Endothelial cell of umbilical vein (primary cell): ENCODE results near the gene FGF12. TPM values are rescaled to one million over a fixed set of nuclear protein-coding genes. Genes with fewer than 3 reads are reported as not detected.

Source experiments
- BruUV-seq: library from RNA; stranded (reverse); fragments of 400-500 nt; replicated peaks from 2 replicates; lab custom pipeline; 2021; lab: Mats Ljungman, UMichigan
- CTCF ChIA-PET: fragments of 300-600, 350-600 bp; sonication (Branson Sonifier 250); formaldehyde crosslinking; loops from one replicate; lab custom pipeline; 2021; ENCODE audit warnings: antibody characterized with exemption, inconsistent platforms; lab: Charles Lee
- POLR2A ChIA-PET: fragments of 300-600, 350-600 bp; sonication (Branson Sonifier 250); formaldehyde crosslinking; loops from one replicate; lab custom pipeline; 2021; ENCODE audit warnings: antibody characterized with exemption, inconsistent platforms; lab: Charles Lee
- DNase-seq: peaks from one replicate; pipeline ENCODE4 v3.0.0-alpha.2; 2011; ENCODE audit warnings: low read depth, low spot score
- FAIRE-seq: peaks from 2 replicates; lab custom pipeline; 2011; peaks lifted over from hg19 to GRCh38; lab: Jason Lieb, UNC
- H2AFZ ChIP-seq: 2 replicates; pipeline ENCODE4 v1.6.0; 2012; ENCODE audit warnings: low read depth, low read length, control low read depth, inconsistent platforms
- H3K27ac ChIP-seq: 2 replicates; pipeline ENCODE4 v1.5.1; 2011; ENCODE audit warnings: low read depth, mild to moderate bottlenecking, control low read depth, low read length, moderate library complexity; ENCODE audit not compliant: insufficient read depth
- H3K27me3 ChIP-seq, 2 experiments: 2 replicates each; pipeline versions ENCODE4 v1.6.0 to v1.6.1; 2011; ENCODE audit warnings: low read length in 2 of 2, mixed read lengths in 1 of 2; ENCODE audit not compliant: control insufficient read depth in 2 of 2, insufficient read depth in 2 of 2
- H3K36me3 ChIP-seq, 2 experiments: 2 replicates in 1 of 2; 3 replicates in 1 of 2; pipeline ENCODE4 v1.5.1; 2011; ENCODE audit warnings: low read length in 2 of 2, mild to moderate bottlenecking in 1 of 2, moderate library complexity in 1 of 2; ENCODE audit not compliant: control insufficient read depth in 2 of 2, insufficient read depth in 2 of 2; ENCODE audit errors: extremely low read depth in 1 of 2
- H3K4me1 ChIP-seq: 3 replicates; pipeline ENCODE4 v1.5.1; 2011; ENCODE audit warnings: mild to moderate bottlenecking, low read length; ENCODE audit not compliant: control insufficient read depth, insufficient read depth; ENCODE audit errors: extremely low read depth
- H3K4me2 ChIP-seq: 2 replicates; pipeline ENCODE4 v1.6.1; 2011; ENCODE audit warnings: low read length, control low read depth, mixed read lengths; ENCODE audit not compliant: insufficient read depth
- H3K4me3 ChIP-seq, 3 experiments: fragments of 200-600 bp in 1 of 3; sonication (generic), shearing (Covaris generic) in 1 of 3; replicated peaks in 1 of 3; 2 replicates each; pipeline ENCODE4 v1.5.1; 2011 to 2016; ENCODE audit warnings: control low read depth in 3 of 3, low read length in 3 of 3, mild to moderate bottlenecking in 2 of 3, inconsistent platforms in 1 of 3, low read depth in 1 of 3, moderate library complexity in 1 of 3; ENCODE audit not compliant: insufficient read depth in 1 of 3
- H3K79me2 ChIP-seq: 2 replicates; pipeline ENCODE4 v1.6.0; 2012; ENCODE audit warnings: low read length, inconsistent platforms; ENCODE audit not compliant: control insufficient read depth, insufficient read depth
- H3K9ac ChIP-seq: replicated peaks from 2 replicates; pipeline ENCODE3; 2011; ENCODE audit warnings: low read length, control low read depth; ENCODE audit not compliant: insufficient read depth; ENCODE audit errors: extremely low read depth
- H3K9me1 ChIP-seq: replicated peaks from 3 replicates; pipeline ENCODE4 v1.6.0; 2011; ENCODE audit warnings: mild to moderate bottlenecking, low read length; ENCODE audit not compliant: control insufficient read depth, insufficient read depth; ENCODE audit errors: extremely low read depth
- H3K9me3 ChIP-seq: replicated peaks from 2 replicates; pipeline ENCODE4 v1.5.1; 2012; ENCODE audit warnings: low read length, inconsistent platforms; ENCODE audit not compliant: control insufficient read depth, insufficient read depth
- H4K20me1 ChIP-seq: replicated peaks from 2 replicates; pipeline ENCODE3; 2011; ENCODE audit warnings: mild to moderate bottlenecking, low read length; ENCODE audit not compliant: control insufficient read depth, insufficient read depth; ENCODE audit errors: extremely low read depth
- CTCF ChIP-seq, 2 donors: IDR thresholded peaks; 1 replicate in 1 of 2; 2 replicates in 1 of 2; pipeline ENCODE4 v1.5.1; 2011; ENCODE audit warnings: low read length in 2 of 2, mild to moderate bottlenecking in 2 of 2, moderate library complexity in 2 of 2, control low read depth in 1 of 2, inconsistent platforms in 1 of 2, low read depth in 1 of 2; ENCODE audit not compliant: insufficient read depth in 1 of 2; ENCODE audit errors: extremely low read depth in 1 of 2
- EZH2 ChIP-seq: IDR thresholded peaks from 2 replicates; pipeline ENCODE4 v1.6.1; 2012; ENCODE audit warnings: borderline replicate concordance, low read depth, mild to moderate bottlenecking, moderate library complexity, low read length, inconsistent platforms; ENCODE audit not compliant: severe bottlenecking
- FOS ChIP-seq: IDR thresholded peaks from 2 replicates; pipeline ENCODE4 v1.6.1; 2011; ENCODE audit warnings: mild to moderate bottlenecking, low read length, moderate library complexity, borderline replicate concordance; ENCODE audit not compliant: insufficient read depth
- GATA2 ChIP-seq: IDR thresholded peaks from 2 replicates; pipeline ENCODE4 v1.7.0; 2011; ENCODE audit warnings: low read depth, mild to moderate bottlenecking, moderate library complexity, mixed read lengths, low read length; ENCODE audit not compliant: insufficient read length, insufficient read depth
- JUN ChIP-seq: IDR thresholded peaks from 2 replicates; pipeline ENCODE4 v1.6.1; 2011; ENCODE audit warnings: borderline replicate concordance, low read depth; ENCODE audit not compliant: insufficient read length, insufficient read depth
- MAX ChIP-seq: IDR thresholded peaks from 2 replicates; pipeline ENCODE4 v1.6.1; 2011; ENCODE audit not compliant: insufficient read depth, insufficient read length
- MYC ChIP-seq: IDR thresholded peaks from one replicate; pipeline ENCODE4 v1.6.1; 2011; ENCODE audit warnings: mild to moderate bottlenecking, low read depth, low read length
- POLR2A ChIP-seq: IDR thresholded peaks from 2 replicates; pipeline ENCODE4 v1.6.1; 2012; ENCODE audit warnings: low read depth, mild to moderate bottlenecking, control low read depth, low read length
- POLR2AphosphoS5 ChIP-seq: IDR thresholded peaks from 2 replicates; pipeline ENCODE4 v1.6.1; 2012; ENCODE audit warnings: low read depth, mild to moderate bottlenecking, control low read depth, low read length, moderate library complexity; ENCODE audit not compliant: insufficient read depth
- dilution Hi-C: fragments of 300-500 bp; cut with MboI; formaldehyde crosslinking; loops from one replicate; pipeline ENCODE4 v1.15.0; 2019; ENCODE audit warnings: low sequenced_read_pairs; ENCODE audit not compliant: extremely low pct_ligation_motif_present
- intact Hi-C: fragments of 100-400 bp; cut with micrococcal nuclease; formaldehyde crosslinking; loops from one replicate; pipeline ENCODE4 v1.10.0; 2022
- polyA plus RNA-seq, 4 experiments: library from polyadenylated mRNA; depleted of rRNA in 3 of 4; stranded (reverse) in 3 of 4; unstranded in 1 of 4; fragments of >200 nt; gene quantifications; 2 replicates each; pipeline versions ENCODE4 v1.2.1 to v1.2.3, GENCODE V29; 2011 to 2012; ENCODE audit warnings: missing spikeins in 1 of 4
- total RNA-seq: library from RNA; stranded (reverse); gene quantifications from 2 replicates; pipeline ENCODE4 v1.2.3, GENCODE V29; 2021

Gene FGF12
- total and polyA plus RNA-seq, 2 donors (not counting 3 experiments of a cell fraction or from before 2014, with no cell fraction given) = 0.72 to 2.5 TPM

GRCh38 chr3:192121923-192122322 lies 605.4 kb downstream of the FGF12 start:
- Histone ChIP-seq H4K20me1 (no peaks in the 10 kb centered on the region), H3K9me1 (no peaks in the 10 kb centered on the region), H3K79me2 (no peaks in the 10 kb centered on the region), H3K9me3 (no peaks in the 10 kb centered on the region), H3K36me3 (no peaks in the 10 kb centered on the region), H3K4me3 (no peak overlapping the region), H3K4me1 (no peaks in the 10 kb centered on the region), H3K27me3 (no peaks in the 10 kb centered on the region), H2AFZ (no peak overlapping the region), H3K9ac (no peak overlapping the region), H3K27ac (no peak overlapping the region), H3K4me2 (no peak overlapping the region)
- no TSS peak for BruUV-seq
- DNase-seq (no peak), FAIRE-seq (no peak)
- intact Hi-C loops = no loop called here
- ChIA-PET CTCF (interaction anchor here (1.1 kb wide), 1 partner anchor 19 kb away, joined by 6 read pairs; no protein-coding TSS in a partner anchor), POLR2A (interaction anchor here (0.6 kb wide), 1 partner anchor 19 kb away, joined by 7 read pairs; no protein-coding TSS in a partner anchor)
- dilution Hi-C loops = no loop called here
- TF ChIP-seq MAX = no peak
- TF ChIP-seq JUN = no peak
- no peak for TF ChIP-seq POLR2A
- TF ChIP-seq GATA2 = no peak
- TF ChIP-seq EZH2 = no peak
- no peak for TF ChIP-seq MYC

- Histone ChIP-seq H3K79me2 (no peaks in the 10 kb centered on the region), H3K36me3 (no peaks in the 10 kb centered on the region), H3K4me3 (no peak overlapping the region), H3K9ac (no peak overlapping the region), H3K9me1 (no peaks in the 10 kb centered on the region), H4K20me1 (no peaks in the 10 kb centered on the region), H3K27ac (no peak overlapping the region), H3K4me2 (no peak overlapping the region), H3K9me3 (no peaks in the 10 kb centered on the region), H3K4me1 (no peaks in the 10 kb centered on the region), H3K27me3 (no peaks in the 10 kb centered on the region), H2AFZ (no peak overlapping the region)
- dilution Hi-C loops = no loop called here
- ChIA-PET CTCF (interaction anchor here (1.0 kb wide), 1 partner anchor 9 kb away, joined by 3 read pairs; no protein-coding TSS in a partner anchor), POLR2A (interaction anchor here (0.7 kb wide), 1 partner anchor 12 kb away, joined by 3 read pairs; no protein-coding TSS in a partner anchor)
- no TSS peak for BruUV-seq
- no peak for TF ChIP-seq GATA2
- TF ChIP-seq MAX = no peak
- TF ChIP-seq JUN = no peak
- TF ChIP-seq FOS = no peak
- TF ChIP-seq CTCF (IDR thresholded peaks at IDR 0.05; ENCODE audit: extremely low read depth in 1 of 2, insufficient read depth in 1 of 2, low read depth in 1 of 2, low read length in 2 of 2) = no peak
- TF ChIP-seq MYC = no peak
- TF ChIP-seq EZH2 = no peak
- no peak for TF ChIP-seq POLR2A
- no peak for TF ChIP-seq POLR2AphosphoS5
- no peak for FAIRE-seq
- intact Hi-C loops = no loop called here
- no peak for DNase-seq
These were observed 618.5 kb downstream of the FGF12 start for GRCh38 chr3:192108820-192109219.
